Measurements from ENCODE around the gene ICE2.
A peak's percentile ranks its signal among the peaks of the same experiment; 100 is the strongest.
"Not testable (repeated sequence)": the region's sequence is repeated elsewhere in the genome, so short reads cannot be mapped to it uniquely, and the experiment has no call there.

Gene ICE2

DNA sequence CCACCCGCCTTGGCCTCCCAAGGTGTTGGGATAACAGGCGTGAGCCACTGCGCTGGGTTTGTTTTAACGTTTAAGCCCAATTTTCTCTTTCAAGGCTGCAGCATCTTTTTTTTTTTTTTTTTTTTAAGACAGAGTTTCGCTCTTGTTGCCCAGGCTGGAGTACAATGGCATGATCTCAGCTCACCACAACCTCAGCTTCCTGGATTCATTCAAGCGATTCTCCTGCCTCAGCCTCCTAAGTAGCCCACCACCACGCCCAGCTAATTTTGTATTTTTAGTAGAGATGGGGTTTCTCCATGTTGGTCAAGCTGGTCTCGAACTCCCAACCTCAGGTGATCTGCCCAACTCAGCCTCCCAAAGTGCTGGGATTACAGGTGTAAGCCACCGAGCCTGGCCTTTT is 68.6 kb downstream of the ICE2 start:
- DNase-seq (ENCODE audit: low read depth in 4 of 4, low spot score in 1 of 4), result not testable (repeated sequence)

DNA sequence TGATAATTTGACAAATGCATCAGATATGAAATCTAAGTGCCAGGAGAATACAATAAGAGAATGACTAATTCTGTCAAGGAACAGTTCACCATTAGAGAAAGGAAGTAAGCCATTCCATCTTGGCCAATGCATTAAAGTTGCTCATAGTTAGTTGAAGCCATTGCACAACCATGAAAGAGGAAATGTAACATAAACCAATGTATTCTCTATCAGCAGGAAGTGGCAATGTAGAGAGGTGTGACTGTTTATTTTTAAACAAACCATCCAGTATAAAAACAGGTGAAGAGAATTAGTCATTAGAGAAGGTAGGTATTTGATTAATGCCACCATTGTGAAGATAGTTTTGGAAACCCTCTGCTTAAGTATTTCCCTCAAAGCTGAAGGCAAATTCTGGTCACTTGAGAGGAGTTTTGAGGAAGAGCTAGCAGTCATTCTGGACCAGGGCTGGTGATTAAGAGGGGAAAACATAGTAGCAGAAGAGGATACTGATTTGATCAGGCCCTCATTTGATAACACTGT is 70.4 kb downstream of the ICE2 start:
- DNase-seq (ENCODE audit: low read depth in 4 of 4, low spot score in 1 of 4), result no peak

DNA sequence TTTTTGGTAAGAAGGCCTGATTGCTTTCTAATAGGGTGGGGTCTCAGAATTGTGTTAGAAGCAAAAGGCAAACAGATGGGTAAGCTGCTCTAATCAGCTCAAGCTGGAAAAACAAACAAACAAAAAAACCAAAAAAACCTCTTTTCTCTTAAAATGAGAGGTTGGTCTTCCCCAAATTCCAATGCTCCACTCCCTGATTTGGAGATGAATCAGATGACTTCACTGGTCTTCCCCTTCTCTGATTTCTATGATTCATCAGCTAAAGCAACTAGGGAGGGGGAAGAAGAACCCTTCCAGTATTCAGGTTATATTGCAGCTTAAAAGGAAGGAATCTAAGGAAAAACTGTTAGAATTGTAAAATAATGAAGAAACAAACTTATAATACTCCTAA is 71.5 kb downstream of the ICE2 start:
- no peak for DNase-seq (ENCODE audit: low read depth in 4 of 4, low spot score in 1 of 4)

DNA sequence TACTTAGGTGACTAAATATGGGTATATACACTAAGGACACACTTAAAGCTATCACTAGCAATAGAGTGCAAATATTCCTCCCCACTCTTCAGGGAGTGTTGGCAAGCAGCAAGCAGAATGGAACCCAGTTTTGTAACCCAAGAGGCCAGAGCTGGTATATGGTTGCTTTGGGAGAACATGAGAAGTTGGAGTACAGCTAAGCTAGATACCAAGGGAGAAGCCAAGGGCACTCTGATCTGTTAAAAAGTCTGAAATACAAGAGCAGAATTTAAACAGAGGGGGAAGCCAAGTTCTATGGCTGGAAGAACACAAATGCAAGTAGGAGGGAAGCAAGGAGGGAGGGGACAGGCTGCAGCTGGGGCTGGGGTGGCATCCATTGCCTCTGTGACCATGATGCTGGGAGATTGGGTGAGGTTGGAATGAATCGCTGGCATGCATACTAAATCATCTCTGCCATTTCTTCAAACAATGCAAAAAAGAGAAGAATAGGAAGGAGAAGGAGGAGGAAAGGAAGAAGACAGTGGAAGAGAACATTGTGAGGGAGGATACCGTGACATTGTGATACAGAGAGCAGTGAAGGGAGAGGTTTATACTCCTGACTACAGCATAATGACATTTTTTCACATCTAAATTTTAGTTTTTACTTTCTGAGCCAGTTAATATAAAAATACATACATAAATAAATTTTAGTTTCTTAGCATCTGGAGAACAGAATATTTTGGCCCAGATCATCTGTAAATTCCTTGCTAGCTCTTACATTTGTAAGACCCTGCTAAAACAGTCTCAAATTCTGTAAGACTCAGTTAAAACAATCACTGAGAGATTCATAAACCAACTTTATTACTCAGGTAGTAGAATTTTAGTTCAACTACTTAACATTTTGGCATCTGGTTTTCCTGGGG is 72.2 kb downstream of the ICE2 start:
- DNase-seq (ENCODE audit: low read depth in 4 of 4, low spot score in 1 of 4), result no peak

DNA sequence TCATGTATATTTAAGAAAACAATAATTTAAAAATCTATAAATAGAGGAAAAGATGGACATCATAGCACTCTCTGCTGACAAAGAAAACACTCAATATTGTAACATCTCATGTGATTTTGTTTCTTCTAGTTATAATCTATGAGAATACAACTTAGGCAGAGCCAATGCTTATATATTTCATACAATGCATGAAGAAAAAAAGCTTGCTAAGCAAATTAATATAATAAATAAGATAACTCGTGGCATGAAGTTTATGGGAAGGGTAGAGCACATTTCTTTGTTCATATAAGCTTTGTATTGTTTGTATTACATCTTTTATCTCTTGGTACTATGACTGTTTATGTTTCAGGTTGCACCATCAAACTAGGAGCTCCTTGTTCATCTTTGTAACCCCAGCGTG is 73.5 kb downstream of the ICE2 start:
- no peak for DNase-seq (ENCODE audit: low read depth in 4 of 4, low spot score in 1 of 4)

DNA sequence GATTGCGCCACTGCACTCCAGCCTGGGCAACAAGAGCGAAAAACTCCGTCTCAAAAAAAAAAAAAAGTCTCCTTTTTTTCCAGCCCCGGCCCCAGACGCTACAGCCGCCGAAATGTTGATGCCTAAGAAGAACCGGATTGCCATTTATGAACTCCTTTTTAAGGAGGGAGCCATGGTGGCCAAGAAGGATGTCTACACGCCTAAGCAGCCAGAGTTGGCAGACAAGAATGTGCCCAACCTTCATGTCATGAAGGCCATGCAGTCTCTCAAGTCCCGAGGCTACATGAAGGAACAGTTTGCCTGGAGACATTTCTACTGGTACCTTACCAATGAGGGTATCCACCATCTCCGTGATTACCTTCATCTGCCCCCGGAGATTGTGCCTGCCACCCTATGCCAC is 74.6 kb downstream of the ICE2 start:
- DNase-seq (ENCODE audit: low read depth in 4 of 4, low spot score in 1 of 4), result not testable (repeated sequence)

DNA sequence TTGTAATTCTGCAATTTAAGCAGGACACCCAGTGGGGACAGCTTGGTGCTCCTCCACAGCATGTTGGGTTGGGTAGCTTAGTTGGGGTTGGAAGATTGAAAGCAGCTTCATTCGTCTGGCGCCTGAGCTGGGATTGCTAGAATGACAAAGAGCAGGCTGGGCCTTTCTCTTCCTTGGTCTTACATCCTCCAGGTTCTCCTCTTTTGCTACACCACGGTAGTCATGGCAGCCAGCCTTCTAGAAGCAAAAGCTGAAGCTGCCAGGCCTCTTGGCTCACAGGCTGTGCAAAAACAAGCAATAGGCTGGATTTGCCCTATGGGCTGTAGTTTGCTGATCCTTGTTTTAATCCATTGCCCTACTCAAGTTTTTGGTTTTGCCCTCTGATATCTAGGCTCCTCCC is 78.0 kb downstream of the ICE2 start:
- DNase-seq (ENCODE audit: low read depth in 4 of 4, low spot score in 1 of 4), result no peak

DNA sequence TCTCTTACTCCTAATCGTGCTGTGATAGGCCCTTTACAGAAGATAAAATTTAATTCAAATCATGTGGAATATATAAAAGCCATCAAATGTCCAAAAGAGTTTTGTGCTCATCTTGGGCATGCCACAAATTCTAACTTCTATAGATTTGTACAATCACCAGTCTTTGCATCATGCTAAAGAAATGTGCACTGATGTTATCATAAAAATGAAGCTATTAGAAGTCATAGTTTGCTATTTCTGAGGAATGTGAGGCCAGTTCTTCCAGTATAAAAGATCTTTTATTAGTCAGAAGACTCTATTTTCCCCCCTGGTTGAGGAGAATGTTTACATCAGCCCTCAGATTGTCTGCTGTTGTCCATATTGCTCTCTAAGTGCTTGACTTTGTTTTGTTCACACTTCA is 79.0 kb downstream of the ICE2 start:
- DNase-seq (ENCODE audit: low read depth in 4 of 4, low spot score in 1 of 4), result no peak

DNA sequence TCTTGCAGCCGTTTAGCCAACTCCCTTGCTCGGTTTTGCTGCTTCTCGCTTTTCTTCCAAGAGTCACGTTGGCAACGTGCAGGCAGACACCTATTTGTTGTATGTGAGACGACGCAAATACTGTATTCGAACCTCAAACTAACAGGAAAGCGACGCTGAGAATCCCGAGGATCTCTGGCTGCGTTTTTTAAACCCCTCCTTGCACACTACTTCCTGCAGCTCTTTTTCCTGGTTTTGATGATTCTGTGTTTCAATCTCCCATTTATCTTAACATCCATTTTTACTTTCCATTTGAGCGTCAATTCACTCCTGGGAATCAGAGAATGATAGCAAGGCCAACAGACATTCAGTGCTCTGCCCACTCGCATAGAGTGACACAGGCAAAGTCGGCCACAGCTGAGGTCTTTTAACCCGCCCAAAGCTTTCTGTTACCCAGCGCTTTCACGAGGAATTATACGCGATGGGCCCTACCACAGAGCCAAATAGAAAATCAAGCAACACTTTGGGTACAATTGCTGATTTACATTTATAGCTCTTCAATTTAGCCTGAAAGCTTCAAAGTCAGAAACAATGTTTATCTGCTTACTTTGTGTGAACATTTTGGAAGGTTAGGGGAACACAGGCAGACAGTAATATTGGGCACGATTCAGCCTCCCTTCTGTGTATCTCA is 79.6 kb downstream of the ICE2 start:
- DNase-seq (ENCODE audit: low read depth in 4 of 4, low spot score in 1 of 4), result no peak

DNA sequence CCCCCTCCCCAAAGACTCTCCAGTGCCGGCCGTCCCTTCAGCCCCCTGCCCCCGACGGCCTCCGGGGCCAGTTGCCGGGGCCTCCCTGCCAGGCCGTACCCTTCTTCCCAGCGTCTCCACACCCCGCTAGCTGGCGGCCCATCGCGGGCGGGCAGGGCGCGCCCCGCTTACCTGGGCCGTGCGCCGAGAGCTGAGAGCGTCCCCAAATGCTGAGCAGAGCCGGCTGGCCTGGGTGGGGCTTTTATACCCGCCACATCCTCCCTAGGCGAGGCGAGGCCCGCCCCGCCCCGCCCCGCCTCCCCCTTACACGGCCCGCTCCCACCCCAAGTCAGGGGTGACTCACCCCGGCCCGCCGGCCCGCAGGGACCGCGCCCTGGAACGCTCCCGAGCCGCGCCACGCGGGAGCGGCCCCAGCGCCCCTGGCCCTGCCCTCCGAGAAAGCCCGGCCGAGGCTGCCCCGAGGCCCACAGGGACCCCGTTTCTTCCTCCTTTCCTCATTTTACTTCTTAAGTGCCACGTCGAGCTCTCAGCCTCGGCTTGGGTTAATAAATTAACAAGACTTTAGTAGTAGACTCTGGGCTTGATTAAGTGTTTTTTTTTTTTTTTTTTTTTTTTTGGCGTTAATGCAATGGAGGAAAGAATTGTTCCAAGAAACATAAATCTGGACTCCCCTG is 81.0 kb downstream of the ICE2 start, which contains the start of gene ANXA2:
Gene ANXA2, minus strand, starts transcription at position 215 of the 674 bp plus-strand sequence. CDS start 11,911 bp downstream, outside the sequence.
- peak; percentile 47 to 76 (median 60) for DNase-seq (ENCODE audit: low read depth in 4 of 4, low spot score in 1 of 4)

DNA sequence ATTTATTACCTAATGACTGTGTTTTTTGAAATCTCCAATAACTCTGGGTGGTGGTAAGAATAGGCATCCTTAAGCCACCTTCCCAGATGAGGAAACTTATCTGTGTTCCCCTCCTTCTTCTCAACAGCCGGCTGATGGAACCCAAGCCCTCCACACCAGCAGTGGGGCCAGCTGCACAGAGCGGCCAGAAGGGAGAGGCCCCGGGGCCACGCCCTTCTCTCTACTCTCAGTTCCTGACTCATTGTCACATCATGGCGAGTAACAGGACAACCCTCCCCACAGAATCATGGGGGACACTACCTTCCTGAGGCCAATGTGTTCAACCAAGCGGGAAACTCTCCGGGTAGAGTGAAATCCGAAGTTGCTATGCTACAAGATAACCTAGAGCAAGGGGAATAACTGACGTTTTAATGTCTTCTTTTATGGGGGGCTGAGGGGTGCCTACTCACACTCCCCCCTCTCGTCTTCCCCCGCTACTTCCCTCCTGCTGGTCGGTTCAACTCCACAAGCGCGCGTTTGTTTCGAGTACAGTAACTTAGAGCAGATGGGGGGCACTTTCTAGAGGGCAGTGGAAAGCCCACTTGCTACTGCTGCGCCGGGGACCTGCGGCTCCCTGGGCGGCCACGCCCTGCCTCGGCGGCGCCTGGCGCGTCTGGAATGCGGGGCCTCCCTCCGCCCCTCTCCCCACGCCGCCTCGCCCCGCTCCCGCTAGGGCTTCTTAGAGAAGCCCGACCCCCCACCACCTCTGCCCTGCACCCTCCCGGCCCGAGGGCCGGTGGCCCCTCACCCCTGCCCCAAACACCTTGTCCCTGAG is 81.8 kb downstream of the ICE2 start:
- DNase-seq (ENCODE audit: low read depth in 4 of 4, low spot score in 1 of 4), result peak in 2 of 4 experiments; percentile 22 to 38

DNA sequence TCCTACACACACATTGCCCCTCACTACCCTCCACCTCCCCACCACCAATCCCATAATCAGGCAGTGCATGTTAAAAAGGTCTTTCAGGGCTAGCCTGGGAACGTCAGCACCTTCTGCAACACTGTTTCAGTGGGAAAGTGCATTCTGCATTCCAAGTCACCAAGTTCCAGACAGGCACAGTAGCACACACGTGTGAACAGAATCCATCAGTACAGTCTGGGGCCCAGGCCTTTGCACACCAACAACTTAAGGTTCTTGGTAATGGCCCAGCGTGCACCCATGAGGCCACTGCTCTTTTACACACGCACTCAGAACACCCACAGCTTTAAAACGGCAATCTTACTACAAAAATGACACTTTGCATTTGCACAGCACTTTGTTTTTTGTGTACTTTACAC is 82.4 kb downstream of the ICE2 start:
- no peak for DNase-seq (ENCODE audit: low read depth in 4 of 4, low spot score in 1 of 4)

DNA sequence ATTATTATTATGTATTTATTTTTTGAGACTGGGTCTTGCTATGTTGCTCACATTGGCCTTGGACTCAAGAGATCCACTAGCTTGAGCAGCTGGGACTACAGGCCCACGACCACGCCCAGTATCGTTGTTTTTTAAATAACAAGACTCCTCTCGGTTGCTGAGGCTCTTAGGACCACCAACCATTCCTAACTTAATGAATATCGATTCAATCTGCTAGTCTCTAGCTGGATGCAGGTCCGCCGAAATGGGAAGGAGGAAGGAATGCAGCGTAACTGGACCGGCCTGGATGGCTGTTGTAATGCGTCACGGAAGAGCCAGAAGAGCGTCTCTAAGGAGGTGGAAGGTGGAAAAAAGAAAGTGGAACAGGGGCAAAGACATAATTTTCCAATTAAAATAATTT is 82.8 kb downstream of the ICE2 start:
- no peak for DNase-seq (ENCODE audit: low read depth in 4 of 4, low spot score in 1 of 4)

DNA sequence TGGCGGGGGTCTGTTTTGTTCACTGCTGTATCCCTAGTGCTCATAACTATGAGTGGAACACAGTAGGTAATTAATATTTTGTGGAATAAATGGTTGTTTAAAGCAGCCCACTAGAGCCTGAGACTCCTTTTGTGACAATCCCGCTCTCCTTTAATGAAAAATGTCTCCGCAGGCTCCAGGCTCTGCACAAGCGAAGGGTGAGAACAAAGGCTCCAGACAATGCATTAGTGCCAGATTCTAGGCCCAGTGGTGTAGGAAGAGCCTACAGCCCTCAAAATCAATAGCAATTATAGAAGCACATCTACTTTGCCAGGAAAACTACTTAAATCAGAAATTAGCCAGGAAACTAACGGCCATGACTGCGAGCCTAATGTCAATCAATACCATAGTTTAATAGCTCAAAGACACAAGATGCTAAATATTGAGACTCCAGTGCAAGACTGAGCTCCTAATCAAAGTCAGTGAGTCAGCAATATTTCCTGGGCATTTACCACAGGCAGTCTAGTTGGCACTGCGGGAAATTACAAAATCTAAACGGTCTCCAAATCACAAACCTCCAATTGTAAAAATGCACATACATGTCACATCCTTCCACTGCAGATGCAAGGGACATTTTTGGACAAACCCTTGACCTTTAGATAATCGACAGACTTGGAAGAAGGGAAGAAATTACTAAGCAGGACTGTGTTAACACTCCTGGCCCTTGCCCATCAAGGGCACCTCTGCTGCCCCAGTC is 83.5 kb downstream of the ICE2 start:
- no peak for DNase-seq (ENCODE audit: low read depth in 4 of 4, low spot score in 1 of 4)

DNA sequence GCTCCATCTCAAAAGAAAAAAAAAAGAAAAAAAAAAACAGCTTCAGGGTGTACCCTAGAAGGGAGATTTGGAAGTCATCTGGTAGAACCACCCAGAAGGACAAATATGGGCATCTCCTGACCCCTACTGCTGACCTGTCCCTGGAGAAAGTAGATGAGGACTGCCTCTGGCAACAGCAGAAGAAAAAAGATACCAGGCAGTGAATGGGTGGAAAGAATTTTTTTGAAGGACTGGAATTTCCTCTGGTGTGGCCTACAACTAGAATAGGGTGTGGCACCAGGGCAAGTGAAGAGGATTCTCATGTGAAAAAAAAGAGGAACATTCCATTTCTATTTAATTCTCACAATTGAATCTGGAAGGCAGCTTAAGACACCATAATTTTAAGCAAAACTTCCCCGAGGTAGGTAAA is 84.2 kb downstream of the ICE2 start:
- no peak for DNase-seq (ENCODE audit: low read depth in 4 of 4, low spot score in 1 of 4)

DNA sequence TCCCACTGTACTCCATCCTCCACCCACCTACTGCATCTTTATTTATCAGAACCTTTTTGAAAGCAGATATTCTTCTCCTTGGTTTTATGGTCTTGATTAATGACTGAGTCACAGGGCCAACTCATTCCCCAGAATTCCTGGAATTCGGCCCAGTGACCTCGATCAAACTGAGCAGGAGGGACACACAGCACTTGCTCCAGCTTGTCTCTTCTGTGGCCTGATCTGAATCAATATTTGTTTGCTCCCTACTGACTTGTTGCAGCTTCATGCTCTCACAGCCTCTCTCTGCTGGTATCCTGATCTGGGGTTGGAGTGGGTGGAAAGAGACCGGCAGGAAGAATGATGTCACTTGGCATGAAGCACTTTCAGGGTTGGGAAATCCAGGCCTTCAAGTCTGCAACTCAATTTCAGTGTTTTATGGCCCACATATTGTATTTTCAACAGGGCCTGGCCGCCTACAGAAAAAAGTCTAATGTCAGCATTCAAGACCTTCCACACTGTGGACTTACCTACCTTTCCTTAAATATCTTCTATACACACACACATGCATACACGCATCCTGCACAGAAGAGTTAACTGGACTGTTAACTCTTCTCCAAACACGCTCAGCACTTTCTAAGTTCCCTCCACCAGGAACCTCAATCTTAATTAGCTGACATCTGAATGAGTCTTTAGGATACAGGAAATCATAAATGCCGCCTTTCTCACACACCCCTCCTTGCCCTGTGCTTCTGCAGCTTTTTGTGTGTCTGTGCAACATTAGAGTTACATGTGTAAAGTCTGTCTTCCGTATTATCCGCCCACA is 85.8 kb downstream of the ICE2 start:
- DNase-seq (ENCODE audit: low read depth in 4 of 4, low spot score in 1 of 4), result no peak

DNA sequence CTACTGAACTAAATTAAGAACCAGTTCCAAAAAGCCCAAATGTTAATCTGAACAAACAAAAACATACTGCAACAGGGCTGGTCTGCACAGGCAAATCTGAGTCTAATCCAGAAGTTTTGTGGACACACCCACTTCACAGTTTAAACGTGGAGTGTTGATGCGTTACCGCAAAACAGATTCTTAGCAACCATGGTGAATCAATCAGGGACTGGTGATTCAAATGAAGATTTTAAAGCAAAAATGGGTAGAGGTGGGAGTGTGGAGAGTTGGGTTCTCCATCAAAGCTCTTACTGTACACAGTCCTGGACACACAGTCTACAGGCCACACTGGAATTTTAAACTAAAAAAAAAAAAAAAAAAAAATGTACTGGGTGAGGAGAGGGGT is 86.3 kb downstream of the ICE2 start:
- peak in 1 of 4 experiments; percentile 10 for DNase-seq (ENCODE audit: low read depth in 4 of 4, low spot score in 1 of 4)

DNA sequence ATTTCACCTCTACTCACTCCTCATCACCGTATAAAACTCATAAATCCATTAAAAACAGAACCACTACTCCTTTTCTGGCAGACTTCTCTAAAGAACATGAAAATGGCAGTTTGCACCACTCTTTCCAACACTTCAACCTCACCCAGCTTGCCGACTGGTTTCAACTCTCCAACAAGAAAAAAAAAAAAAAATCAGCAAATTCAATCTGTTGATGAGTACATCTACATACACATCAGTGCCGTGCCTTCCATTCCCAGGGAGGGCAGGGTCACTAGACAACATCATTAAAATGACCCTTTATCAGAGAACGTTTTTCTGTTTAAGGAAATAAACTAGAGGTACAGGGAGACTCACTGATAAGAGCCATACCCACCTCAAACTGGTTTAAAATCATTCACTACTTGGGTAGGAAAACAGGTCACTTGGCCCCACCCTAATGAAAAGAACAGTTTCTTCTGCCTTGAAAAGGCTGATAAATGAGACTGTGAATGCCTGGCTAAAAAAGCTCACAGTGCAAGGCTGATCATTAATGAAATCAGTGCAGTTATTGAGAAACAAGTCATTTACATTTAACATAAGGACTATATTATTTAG is 87.1 kb downstream of the ICE2 start:
- DNase-seq (ENCODE audit: low read depth in 4 of 4, low spot score in 1 of 4), result no peak
